ENCODE results near the gene TULP4. TPM values are rescaled to one million over a fixed set of nuclear protein-coding genes. Genes with fewer than 3 reads are reported as not detected.

The TULP4 gene
- total and polyA plus RNA-seq, 8 donors = 18.6 to 86.8 (median 21.7) TPM

- Histone ChIP-seq H3K27me3 (no peaks in the 10 kb centered on the region), H3K4me3 (no peak overlapping the region), H3K4me1 (peaks cover 8 to 11% of the 10 kb centered on the region in 2 donors), H3K36me3 (peaks cover 0 to 4% of the 10 kb centered on the region in 2 donors), H3K9me3 (no peaks in the 10 kb centered on the region), H3K27ac (no peak overlapping the region)
- intact Hi-C loops (cut with DNase I) = no loop called here
- ATAC-seq = peak; percentile 31
- no peak for TF ChIP-seq CTCF (IDR thresholded peaks at IDR 0.05)
- DNase-seq = no peak
Measured at GRCh38 chr6:158411998-158412397, 99.7 kb downstream of the TULP4 start.

- no peaks in the 10 kb centered on the region for H3K9me3 ChIP-seq
- no peaks in the 10 kb centered on the region for H3K27me3 ChIP-seq
- ATAC-seq = no peak
- no peak overlapping the region for H3K4me3 ChIP-seq
- H3K4me1 ChIP-seq = peaks cover 8 to 11% of the 10 kb centered on the region in 2 donors
- DNase-seq = no peak
- intact Hi-C loops (cut with DNase I) = no loop called here
- H3K27ac ChIP-seq = no peak overlapping the region
- no peak for TF ChIP-seq CTCF (IDR thresholded peaks at IDR 0.05)
- peaks cover 0 to 4% of the 10 kb centered on the region in 2 donors for H3K36me3 ChIP-seq
Measured at GRCh38 chr6:158413028-158413427, 100.8 kb downstream of the TULP4 start.

- Histone ChIP-seq H3K27me3 (no peaks in the 10 kb centered on the region), H3K4me3 (no peak overlapping the region), H3K9me3 (no peaks in the 10 kb centered on the region), H3K36me3 (peaks cover 0 to 4% of the 10 kb centered on the region in 2 donors), H3K27ac (no peak overlapping the region), H3K4me1 (peaks cover 8 to 9% of the 10 kb centered on the region in 2 donors)
- no peak for TF ChIP-seq CTCF (IDR thresholded peaks at IDR 0.05)
- no peak for DNase-seq
- intact Hi-C loops (cut with DNase I) = no loop called here
- no peak for ATAC-seq
Measured at GRCh38 chr6:158413814-158414565, 101.7 kb downstream of the TULP4 start.

- TF ChIP-seq CTCF (IDR thresholded peaks at IDR 0.05) = no peak
- H3K27me3 ChIP-seq = no peaks in the 10 kb centered on the region
- peaks cover under 1 to 5% of the 10 kb centered on the region in 2 donors for H3K4me1 ChIP-seq
- H3K9me3 ChIP-seq = no peaks in the 10 kb centered on the region
- H3K27ac ChIP-seq = no peak overlapping the region
- ATAC-seq = no peak
- peak in 2 of 4 donors; percentile 30 to 61 for DNase-seq
- H3K36me3 ChIP-seq = peaks cover 0 to 4% of the 10 kb centered on the region in 2 donors
- H3K4me3 ChIP-seq = no peak overlapping the region
- intact Hi-C loops (cut with DNase I) = no loop called here
Measured at GRCh38 chr6:158414851-158415262, 102.6 kb downstream of the TULP4 start.

GRCh38 chr6:158415666-158416065, 103.4 kb downstream of the TULP4 start:
- no peaks in the 10 kb centered on the region for H3K9me3 ChIP-seq
- ATAC-seq = no peak
- peaks cover 0 to 4% of the 10 kb centered on the region in 2 donors for H3K36me3 ChIP-seq
- no peak overlapping the region for H3K27ac ChIP-seq
- no peak for DNase-seq
- no peaks in the 10 kb centered on the region for H3K27me3 ChIP-seq
- H3K4me1 ChIP-seq = no peaks in the 10 kb centered on the region
- no peak for TF ChIP-seq CTCF (IDR thresholded peaks at IDR 0.05)
- intact Hi-C loops (cut with DNase I) = no loop called here
- no peak overlapping the region for H3K4me3 ChIP-seq
